Endothelial cell of umbilical vein (primary cell): ENCODE measurements around the gene LEAP2. TPM values are rescaled to one million over a fixed set of nuclear protein-coding genes. Genes with fewer than 3 reads are reported as not detected.

Source experiments
- BruUV-seq: library from RNA; stranded (reverse); fragments of 400-500 nt; replicated peaks from 2 replicates; lab custom pipeline; 2021; lab: Mats Ljungman, UMichigan
- CTCF ChIA-PET: fragments of 300-600, 350-600 bp; sonication (Branson Sonifier 250); formaldehyde crosslinking; loops from one replicate; lab custom pipeline; 2021; ENCODE audit warnings: antibody characterized with exemption, inconsistent platforms; lab: Charles Lee
- POLR2A ChIA-PET: fragments of 300-600, 350-600 bp; sonication (Branson Sonifier 250); formaldehyde crosslinking; loops from one replicate; lab custom pipeline; 2021; ENCODE audit warnings: antibody characterized with exemption, inconsistent platforms; lab: Charles Lee
- DNase-seq: peaks from one replicate; pipeline ENCODE4 v3.0.0-alpha.2; 2011; ENCODE audit warnings: low read depth, low spot score
- FAIRE-seq: peaks from 2 replicates; lab custom pipeline; 2011; peaks lifted over from hg19 to GRCh38; lab: Jason Lieb, UNC
- H2AFZ ChIP-seq: 2 replicates; pipeline ENCODE4 v1.6.0; 2012; ENCODE audit warnings: low read depth, low read length, control low read depth, inconsistent platforms
- H3K27ac ChIP-seq: 2 replicates; pipeline ENCODE4 v1.5.1; 2011; ENCODE audit warnings: low read depth, mild to moderate bottlenecking, control low read depth, low read length, moderate library complexity; ENCODE audit not compliant: insufficient read depth
- H3K27me3 ChIP-seq, 2 experiments: 2 replicates each; pipeline versions ENCODE4 v1.6.0 to v1.6.1; 2011; ENCODE audit warnings: low read length in 2 of 2, mixed read lengths in 1 of 2; ENCODE audit not compliant: control insufficient read depth in 2 of 2, insufficient read depth in 2 of 2
- H3K36me3 ChIP-seq, 2 experiments: 2 replicates in 1 of 2; 3 replicates in 1 of 2; pipeline ENCODE4 v1.5.1; 2011; ENCODE audit warnings: low read length in 2 of 2, mild to moderate bottlenecking in 1 of 2, moderate library complexity in 1 of 2; ENCODE audit not compliant: control insufficient read depth in 2 of 2, insufficient read depth in 2 of 2; ENCODE audit errors: extremely low read depth in 1 of 2
- H3K4me1 ChIP-seq: 3 replicates; pipeline ENCODE4 v1.5.1; 2011; ENCODE audit warnings: mild to moderate bottlenecking, low read length; ENCODE audit not compliant: control insufficient read depth, insufficient read depth; ENCODE audit errors: extremely low read depth
- H3K4me2 ChIP-seq: 2 replicates; pipeline ENCODE4 v1.6.1; 2011; ENCODE audit warnings: low read length, control low read depth, mixed read lengths; ENCODE audit not compliant: insufficient read depth
- H3K4me3 ChIP-seq, 3 experiments: fragments of 200-600 bp in 1 of 3; sonication (generic), shearing (Covaris generic) in 1 of 3; replicated peaks in 1 of 3; 2 replicates each; pipeline ENCODE4 v1.5.1; 2011 to 2016; ENCODE audit warnings: control low read depth in 3 of 3, low read length in 3 of 3, mild to moderate bottlenecking in 2 of 3, inconsistent platforms in 1 of 3, low read depth in 1 of 3, moderate library complexity in 1 of 3; ENCODE audit not compliant: insufficient read depth in 1 of 3
- H3K79me2 ChIP-seq: 2 replicates; pipeline ENCODE4 v1.6.0; 2012; ENCODE audit warnings: low read length, inconsistent platforms; ENCODE audit not compliant: control insufficient read depth, insufficient read depth
- H3K9ac ChIP-seq: replicated peaks from 2 replicates; pipeline ENCODE3; 2011; ENCODE audit warnings: low read length, control low read depth; ENCODE audit not compliant: insufficient read depth; ENCODE audit errors: extremely low read depth
- H3K9me1 ChIP-seq: replicated peaks from 3 replicates; pipeline ENCODE4 v1.6.0; 2011; ENCODE audit warnings: mild to moderate bottlenecking, low read length; ENCODE audit not compliant: control insufficient read depth, insufficient read depth; ENCODE audit errors: extremely low read depth
- H3K9me3 ChIP-seq: replicated peaks from 2 replicates; pipeline ENCODE4 v1.5.1; 2012; ENCODE audit warnings: low read length, inconsistent platforms; ENCODE audit not compliant: control insufficient read depth, insufficient read depth
- H4K20me1 ChIP-seq: replicated peaks from 2 replicates; pipeline ENCODE3; 2011; ENCODE audit warnings: mild to moderate bottlenecking, low read length; ENCODE audit not compliant: control insufficient read depth, insufficient read depth; ENCODE audit errors: extremely low read depth
- EZH2 ChIP-seq: IDR thresholded peaks from 2 replicates; pipeline ENCODE4 v1.6.1; 2012; ENCODE audit warnings: borderline replicate concordance, low read depth, mild to moderate bottlenecking, moderate library complexity, low read length, inconsistent platforms; ENCODE audit not compliant: severe bottlenecking
- FOS ChIP-seq: IDR thresholded peaks from 2 replicates; pipeline ENCODE4 v1.6.1; 2011; ENCODE audit warnings: mild to moderate bottlenecking, low read length, moderate library complexity, borderline replicate concordance; ENCODE audit not compliant: insufficient read depth
- POLR2A ChIP-seq: IDR thresholded peaks from 2 replicates; pipeline ENCODE4 v1.6.1; 2012; ENCODE audit warnings: low read depth, mild to moderate bottlenecking, control low read depth, low read length
- POLR2AphosphoS5 ChIP-seq: IDR thresholded peaks from 2 replicates; pipeline ENCODE4 v1.6.1; 2012; ENCODE audit warnings: low read depth, mild to moderate bottlenecking, control low read depth, low read length, moderate library complexity; ENCODE audit not compliant: insufficient read depth
- dilution Hi-C: fragments of 300-500 bp; cut with MboI; formaldehyde crosslinking; loops from one replicate; pipeline ENCODE4 v1.15.0; 2019; ENCODE audit warnings: low sequenced_read_pairs; ENCODE audit not compliant: extremely low pct_ligation_motif_present
- intact Hi-C: fragments of 100-400 bp; cut with micrococcal nuclease; formaldehyde crosslinking; loops from one replicate; pipeline ENCODE4 v1.10.0; 2022
- polyA plus RNA-seq, 4 experiments: library from polyadenylated mRNA; depleted of rRNA in 3 of 4; stranded (reverse) in 3 of 4; unstranded in 1 of 4; fragments of >200 nt; gene quantifications; 2 replicates each; pipeline versions ENCODE4 v1.2.1 to v1.2.3, GENCODE V29; 2011 to 2012; ENCODE audit warnings: missing spikeins in 1 of 4
- total RNA-seq: library from RNA; stranded (reverse); gene quantifications from 2 replicates; pipeline ENCODE4 v1.2.3, GENCODE V29; 2021
- TF ChIP-seq, protein P1 (sequence below), 2 donors: IDR thresholded peaks; 1 replicate in 1 of 2; 2 replicates in 1 of 2; pipeline ENCODE4 v1.5.1; 2011; ENCODE audit warnings: low read length in 2 of 2, mild to moderate bottlenecking in 2 of 2, moderate library complexity in 2 of 2, control low read depth in 1 of 2, inconsistent platforms in 1 of 2, low read depth in 1 of 2; ENCODE audit not compliant: insufficient read depth in 1 of 2; ENCODE audit errors: extremely low read depth in 1 of 2
- TF ChIP-seq, protein P2 (sequence below): IDR thresholded peaks from 2 replicates; pipeline ENCODE4 v1.6.1; 2011; ENCODE audit not compliant: insufficient read depth, insufficient read length

The LEAP2 gene
- total and polyA plus RNA-seq, 2 donors (not counting 3 experiments of a cell fraction or from before 2014, with no cell fraction given), result 0.37 to 0.40 TPM

DNA sequence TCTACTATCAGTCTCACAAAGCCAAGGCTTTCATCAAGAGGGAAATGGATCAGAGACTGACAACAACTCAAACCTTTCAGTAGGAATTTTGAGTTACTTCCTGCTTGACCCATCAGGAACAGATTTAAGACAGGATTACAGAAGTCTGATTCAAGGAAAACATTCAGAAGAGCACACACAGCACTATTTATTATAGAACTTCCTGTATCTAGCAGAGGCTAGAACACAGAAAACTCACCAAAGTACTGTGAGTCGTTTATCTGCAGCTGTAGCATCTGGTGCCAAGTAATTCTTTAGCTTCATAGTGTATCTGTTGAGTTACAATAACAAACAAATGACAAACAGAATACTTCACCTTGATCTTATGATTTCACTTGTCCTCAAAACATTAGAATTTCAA is 13.8 kb downstream of the LEAP2 start:
- dilution Hi-C loops, result no loop called here
- ChIA-PET POLR2A (no interaction called here), CTCF (interaction anchor here (2.4 kb wide), 1 partner anchor 15 kb away, joined by 5 read pairs; no protein-coding TSS in a partner anchor)
- no TSS peak for BruUV-seq
- Histone ChIP-seq H3K79me2 (peaks cover 4% of the 10 kb centered on the region), H3K4me2 (no peak overlapping the region), H4K20me1 (no peaks in the 10 kb centered on the region), H2AFZ (no peak overlapping the region), H3K27ac (no peak overlapping the region), H3K4me1 (peaks cover 6% of the 10 kb centered on the region), H3K9me1 (no peaks in the 10 kb centered on the region), H3K27me3 (no peaks in the 10 kb centered on the region), H3K4me3 (no peak overlapping the region), H3K36me3 (peaks cover 17 to 46% of the 10 kb centered on the region in 2 experiments), H3K9me3 (no peaks in the 10 kb centered on the region), H3K9ac (no peak overlapping the region)
- no peak for FAIRE-seq
- TF ChIP-seq, protein P1, sequence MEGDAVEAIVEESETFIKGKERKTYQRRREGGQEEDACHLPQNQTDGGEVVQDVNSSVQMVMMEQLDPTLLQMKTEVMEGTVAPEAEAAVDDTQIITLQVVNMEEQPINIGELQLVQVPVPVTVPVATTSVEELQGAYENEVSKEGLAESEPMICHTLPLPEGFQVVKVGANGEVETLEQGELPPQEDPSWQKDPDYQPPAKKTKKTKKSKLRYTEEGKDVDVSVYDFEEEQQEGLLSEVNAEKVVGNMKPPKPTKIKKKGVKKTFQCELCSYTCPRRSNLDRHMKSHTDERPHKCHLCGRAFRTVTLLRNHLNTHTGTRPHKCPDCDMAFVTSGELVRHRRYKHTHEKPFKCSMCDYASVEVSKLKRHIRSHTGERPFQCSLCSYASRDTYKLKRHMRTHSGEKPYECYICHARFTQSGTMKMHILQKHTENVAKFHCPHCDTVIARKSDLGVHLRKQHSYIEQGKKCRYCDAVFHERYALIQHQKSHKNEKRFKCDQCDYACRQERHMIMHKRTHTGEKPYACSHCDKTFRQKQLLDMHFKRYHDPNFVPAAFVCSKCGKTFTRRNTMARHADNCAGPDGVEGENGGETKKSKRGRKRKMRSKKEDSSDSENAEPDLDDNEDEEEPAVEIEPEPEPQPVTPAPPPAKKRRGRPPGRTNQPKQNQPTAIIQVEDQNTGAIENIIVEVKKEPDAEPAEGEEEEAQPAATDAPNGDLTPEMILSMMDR (IDR thresholded peaks at IDR 0.05; ENCODE audit: extremely low read depth in 1 of 2, insufficient read depth in 1 of 2, low read depth in 1 of 2, low read length in 2 of 2), result no peak
- no peak for TF ChIP-seq FOS
- no peak for TF ChIP-seq POLR2A
- TF ChIP-seq, protein P2, sequence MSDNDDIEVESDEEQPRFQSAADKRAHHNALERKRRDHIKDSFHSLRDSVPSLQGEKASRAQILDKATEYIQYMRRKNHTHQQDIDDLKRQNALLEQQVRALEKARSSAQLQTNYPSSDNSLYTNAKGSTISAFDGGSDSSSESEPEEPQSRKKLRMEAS, result no peak
- TF ChIP-seq POLR2AphosphoS5, result no peak
- TF ChIP-seq EZH2, result no peak
- intact Hi-C loops, result no loop called here
- no peak for DNase-seq
